Large intestine (tissue), 3 donors: ENCODE results near the gene MNT. TPM values are rescaled to one million over a fixed set of nuclear protein-coding genes. Genes with fewer than 3 reads are reported as not detected.

Experiments used
- DNase-seq, 2 donors: peaks; one replicate each; pipeline versions ENCODE4 v3.0.0 to v3.0.0-alpha.2; 2013
- H3K27ac ChIP-seq: one replicate; pipeline ENCODE4 v1.5.1; 2013; ENCODE audit warnings: low read length
- H3K27me3 ChIP-seq: 2 replicates; pipeline ENCODE4 v1.6.1; 2013; ENCODE audit warnings: low read length; ENCODE audit not compliant: control insufficient read depth, insufficient read depth
- H3K36me3 ChIP-seq: 2 replicates; pipeline ENCODE4 v1.6.1; 2013; ENCODE audit warnings: low read length; ENCODE audit not compliant: control insufficient read depth, insufficient read depth
- H3K4me1 ChIP-seq: one replicate; pipeline ENCODE4 v1.6.1; 2013; ENCODE audit warnings: low read length; ENCODE audit not compliant: control insufficient read depth, insufficient read depth
- H3K4me3 ChIP-seq: one replicate; pipeline ENCODE4 v1.5.1; 2013; ENCODE audit warnings: low read length
- H3K9me3 ChIP-seq: one replicate; pipeline ENCODE4 v1.6.1; 2013; ENCODE audit warnings: mild to moderate bottlenecking, low read depth, low read length, moderate library complexity; ENCODE audit not compliant: control insufficient read depth
- WGBS: methylation state at CpG from one replicate; pipeline ENCODE4 v1.1.5; 2013; ENCODE audit warnings: low lambda C conversion rate; ENCODE audit not compliant: insufficient coverage; 5-methylcytosine and 5-hydroxymethylcytosine counted together
- polyA plus RNA-seq: library from polyadenylated mRNA; unstranded; fragments of 120-200 nt; gene quantifications from one replicate; pipeline ENCODE4 v1.2.1, GENCODE V29; 2013

MNT gene
- polyA plus RNA-seq, 1 donor: 20.3 TPM

GRCh38 chr17:2363851-2364762 lies 36.8 kb downstream of the MNT start:
- WGBS: no CpG with 5 or more reads among the region's 26 CpGs
- no peak overlapping the region for H3K4me3 ChIP-seq
- H3K27me3 ChIP-seq: no peaks in the 10 kb centered on the region

GRCh38 chr17:2363318-2363717 lies 37.5 kb downstream of the MNT start:
- WGBS: no CpG with 5 or more reads among the region's 21 CpGs
- no peak for DNase-seq
- Histone ChIP-seq H3K9me3 (no peaks in the 10 kb centered on the region), H3K27me3 (no peaks in the 10 kb centered on the region), H3K4me1 (peaks cover 4% of the 10 kb centered on the region), H3K36me3 (peaks cover 37% of the 10 kb centered on the region), H3K27ac (no peak overlapping the region), H3K4me3 (no peak overlapping the region)

More at GRCh38 chr17:2363851-2364762, 36.8 kb downstream of the MNT start:
- Histone ChIP-seq H3K36me3 (peaks cover 37% of the 10 kb centered on the region), H3K4me1 (peaks cover 3% of the 10 kb centered on the region), H3K9me3 (no peaks in the 10 kb centered on the region), H3K27ac (no peak overlapping the region)
- DNase-seq: no peak

GRCh38 chr17:2362881-2363280 lies 38.0 kb downstream of the MNT start:
- no peaks in the 10 kb centered on the region for H3K9me3 ChIP-seq
- peaks cover 39% of the 10 kb centered on the region for H3K36me3 ChIP-seq
- H3K4me1 ChIP-seq: peaks cover 4% of the 10 kb centered on the region
- no CpG with 5 or more reads among the region's 14 CpGs for WGBS
- DNase-seq: no peak
- H3K27me3 ChIP-seq: no peaks in the 10 kb centered on the region
- no peak overlapping the region for H3K27ac ChIP-seq
- no peak overlapping the region for H3K4me3 ChIP-seq

GRCh38 chr17:2362416-2362815 lies 38.4 kb downstream of the MNT start:
- Histone ChIP-seq H3K4me1 (peaks cover 4% of the 10 kb centered on the region), H3K27me3 (no peaks in the 10 kb centered on the region), H3K27ac (no peak overlapping the region), H3K36me3 (peaks cover 36% of the 10 kb centered on the region), H3K4me3 (no peak overlapping the region), H3K9me3 (no peaks in the 10 kb centered on the region)
- WGBS: no CpG with 5 or more reads among the region's 19 CpGs
- no peak for DNase-seq

- WGBS: no CpG with 5 or more reads among the region's 20 CpGs
- Histone ChIP-seq H3K4me1 (peaks cover 4% of the 10 kb centered on the region), H3K27me3 (no peaks in the 10 kb centered on the region), H3K36me3 (peaks cover 39% of the 10 kb centered on the region), H3K9me3 (no peaks in the 10 kb centered on the region), H3K4me3 (no peak overlapping the region), H3K27ac (no peak overlapping the region)
- DNase-seq: no peak
Measured at GRCh38 chr17:2362016-2362415, 38.8 kb downstream of the MNT start.

- WGBS: 70% methylated on average over 2 of the region's 21 CpGs
- H3K9me3 ChIP-seq: no peaks in the 10 kb centered on the region
- H3K27me3 ChIP-seq: no peaks in the 10 kb centered on the region
- DNase-seq: no peak
- H3K4me3 ChIP-seq: no peak overlapping the region
- no peak overlapping the region for H3K27ac ChIP-seq
- peaks cover 4% of the 10 kb centered on the region for H3K4me1 ChIP-seq
- H3K36me3 ChIP-seq: peaks cover 39% of the 10 kb centered on the region
Measured at GRCh38 chr17:2361010-2361760, 39.7 kb downstream of the MNT start.

GRCh38 chr17:2357931-2358434 lies 42.9 kb downstream of the MNT start:
- Histone ChIP-seq H3K27ac (no peak overlapping the region), H3K9me3 (no peaks in the 10 kb centered on the region), H3K36me3 (peaks cover 15% of the 10 kb centered on the region), H3K4me3 (no peak overlapping the region), H3K27me3 (no peaks in the 10 kb centered on the region), H3K4me1 (peaks cover 4% of the 10 kb centered on the region)
- DNase-seq: no peak
- no CpG with 5 or more reads among the region's 10 CpGs for WGBS

GRCh38 chr17:2357237-2357636 lies 43.6 kb downstream of the MNT start:
- Histone ChIP-seq H3K36me3 (peaks cover 10% of the 10 kb centered on the region), H3K4me1 (peaks cover 4% of the 10 kb centered on the region), H3K4me3 (no peak overlapping the region), H3K9me3 (no peaks in the 10 kb centered on the region), H3K27ac (no peak overlapping the region), H3K27me3 (no peaks in the 10 kb centered on the region)
- no peak for DNase-seq
- no CpG with 5 or more reads among the region's 4 CpGs for WGBS

GRCh38 chr17:2354311-2354710 lies 46.5 kb downstream of the MNT start:
- Histone ChIP-seq H3K4me1 (peaks cover 3% of the 10 kb centered on the region), H3K27me3 (no peaks in the 10 kb centered on the region), H3K4me3 (no peak overlapping the region), H3K9me3 (no peaks in the 10 kb centered on the region), H3K27ac (no peak overlapping the region), H3K36me3 (peaks cover 9% of the 10 kb centered on the region)
- WGBS: 100% methylated on average over 1 of the region's 8 CpGs
- no peak for DNase-seq

GRCh38 chr17:2351269-2351668 lies 49.6 kb downstream of the MNT start:
- H3K4me1 ChIP-seq: peaks cover 12% of the 10 kb centered on the region
- H3K9me3 ChIP-seq: no peaks in the 10 kb centered on the region
- H3K4me3 ChIP-seq: no peak overlapping the region
- H3K36me3 ChIP-seq: peaks cover 5% of the 10 kb centered on the region
- H3K27me3 ChIP-seq: no peaks in the 10 kb centered on the region
- no peak for DNase-seq
- no peak overlapping the region for H3K27ac ChIP-seq
- no CpG with 5 or more reads among the region's 6 CpGs for WGBS
